ENCODE measurements around the gene PTRHD1. TPM values are rescaled to one million over a fixed set of nuclear protein-coding genes. Genes with fewer than 3 reads are reported as not detected.
A peak's percentile ranks its signal among the peaks of the same experiment; 100 is the strongest.

The PTRHD1 gene
- total RNA-seq, 2 donors from 2014 or later = 19.4 to 30.0 TPM

DNA sequence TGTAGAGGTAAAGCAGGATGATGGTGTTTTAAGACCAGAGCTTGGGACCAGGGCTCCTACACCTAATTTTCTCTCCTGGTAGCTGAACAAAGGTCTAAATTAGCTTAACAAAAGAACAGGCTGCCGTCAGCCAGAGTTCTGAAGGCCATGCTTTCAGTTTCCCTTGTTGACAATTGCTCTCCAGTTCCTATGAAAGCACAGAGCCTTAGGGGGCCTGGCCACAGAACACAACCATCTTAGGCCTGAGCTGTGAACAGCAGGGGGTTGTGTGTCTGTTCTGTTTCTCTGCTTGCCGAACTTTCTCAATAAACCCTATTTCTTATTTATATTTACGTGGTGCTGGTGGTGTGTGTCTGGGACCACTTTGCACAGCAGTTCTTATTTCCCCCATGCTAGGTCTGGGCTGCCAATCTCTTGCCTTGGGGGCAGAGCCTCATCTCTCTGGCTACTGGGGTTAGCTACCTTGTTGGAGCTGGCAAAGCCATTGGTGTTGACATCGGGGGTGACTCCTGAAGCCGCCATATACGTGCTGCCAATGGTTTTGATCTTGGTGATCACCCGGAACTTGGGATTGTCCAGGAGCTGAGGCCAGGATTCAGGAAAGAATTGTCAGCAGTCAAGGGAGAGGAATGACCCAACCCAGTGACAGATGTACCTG, 29.0 kb upstream of the PTRHD1 start:
- ATAC-seq (replicated peaks) = no peak
- H3K4me3 Mint-ChIP-seq = no peak overlapping the region
- H3K9me3 Mint-ChIP-seq = no peaks in the 10 kb centered on the region
- H3K27ac Mint-ChIP-seq = no peak overlapping the region
- peaks cover 11% of the 10 kb centered on the region for H3K4me1 Mint-ChIP-seq
- H3K27me3 Mint-ChIP-seq = no peaks in the 10 kb centered on the region
- H3K36me3 Mint-ChIP-seq (ENCODE audit: low read depth) = peaks cover 79% of the 10 kb centered on the region

GRCh38 chr2:24821433-24821891, 28.3 kb upstream of the PTRHD1 start:
- ATAC-seq (replicated peaks) = no peak
- no peak overlapping the region for H3K4me3 Mint-ChIP-seq
- no peaks in the 10 kb centered on the region for H3K9me3 Mint-ChIP-seq
- H3K27ac Mint-ChIP-seq = peak overlapping the region; percentile 72
- H3K4me1 Mint-ChIP-seq = peaks cover 7% of the 10 kb centered on the region
- H3K36me3 Mint-ChIP-seq (ENCODE audit: low read depth) = peaks cover 86% of the 10 kb centered on the region
- H3K27me3 Mint-ChIP-seq = no peaks in the 10 kb centered on the region

DNA sequence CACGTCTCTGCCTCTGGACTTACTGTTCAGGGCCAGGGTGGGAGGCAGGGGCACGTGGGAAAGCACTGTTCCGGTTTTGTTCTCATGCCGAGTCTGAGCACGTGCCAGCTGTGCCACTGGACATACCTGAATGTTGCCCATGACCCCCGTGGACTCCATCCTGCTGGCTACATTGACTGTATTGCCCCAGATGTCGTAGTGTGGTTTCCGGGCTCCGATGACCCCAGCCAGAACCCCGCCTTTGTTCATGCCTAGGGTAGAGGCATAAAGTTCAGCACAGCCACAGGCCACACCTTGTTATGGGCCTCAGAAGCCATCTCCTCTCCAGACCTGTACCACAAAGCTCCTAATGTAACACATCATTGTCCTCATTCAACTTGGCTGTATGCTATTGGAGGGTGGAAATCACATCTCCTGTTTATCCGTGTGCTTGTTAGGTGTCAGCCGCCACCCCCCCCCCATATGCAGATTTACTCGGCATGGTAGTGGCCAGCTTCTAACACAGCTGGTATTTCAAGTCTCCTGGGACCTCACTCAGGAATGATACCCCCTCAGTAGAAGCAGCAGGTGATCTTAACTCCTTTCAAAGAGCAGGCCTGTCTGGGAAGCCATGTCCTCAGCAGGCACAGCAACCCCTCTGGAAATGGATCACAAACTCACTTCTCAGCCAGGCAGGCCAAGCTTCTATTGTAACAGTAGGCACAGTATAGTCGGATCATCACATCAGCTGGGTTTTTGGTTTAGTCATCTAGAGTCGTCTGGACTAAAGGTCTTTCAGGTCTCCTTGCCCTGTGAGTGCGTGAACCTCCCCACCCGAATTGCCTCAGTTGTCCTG, 27.6 kb upstream of the PTRHD1 start:
- no peak overlapping the region for H3K4me3 Mint-ChIP-seq
- H3K36me3 Mint-ChIP-seq (ENCODE audit: low read depth) = peaks cover 93% of the 10 kb centered on the region
- ATAC-seq (replicated peaks) = no peak
- peak overlapping the region; percentile 72 for H3K27ac Mint-ChIP-seq
- no peaks in the 10 kb centered on the region for H3K27me3 Mint-ChIP-seq
- H3K9me3 Mint-ChIP-seq = no peaks in the 10 kb centered on the region
- peaks cover 3% of the 10 kb centered on the region for H3K4me1 Mint-ChIP-seq

- no peak overlapping the region for H3K27ac Mint-ChIP-seq
- no peak for ATAC-seq (replicated peaks)
- no peaks in the 10 kb centered on the region for H3K27me3 Mint-ChIP-seq
- H3K4me3 Mint-ChIP-seq = no peak overlapping the region
- peaks cover 99% of the 10 kb centered on the region for H3K36me3 Mint-ChIP-seq (ENCODE audit: low read depth)
- no peaks in the 10 kb centered on the region for H3K9me3 Mint-ChIP-seq
- no peaks in the 10 kb centered on the region for H3K4me1 Mint-ChIP-seq
These were observed 27.0 kb upstream of the PTRHD1 start for GRCh38 chr2:24820175-24820513.

DNA sequence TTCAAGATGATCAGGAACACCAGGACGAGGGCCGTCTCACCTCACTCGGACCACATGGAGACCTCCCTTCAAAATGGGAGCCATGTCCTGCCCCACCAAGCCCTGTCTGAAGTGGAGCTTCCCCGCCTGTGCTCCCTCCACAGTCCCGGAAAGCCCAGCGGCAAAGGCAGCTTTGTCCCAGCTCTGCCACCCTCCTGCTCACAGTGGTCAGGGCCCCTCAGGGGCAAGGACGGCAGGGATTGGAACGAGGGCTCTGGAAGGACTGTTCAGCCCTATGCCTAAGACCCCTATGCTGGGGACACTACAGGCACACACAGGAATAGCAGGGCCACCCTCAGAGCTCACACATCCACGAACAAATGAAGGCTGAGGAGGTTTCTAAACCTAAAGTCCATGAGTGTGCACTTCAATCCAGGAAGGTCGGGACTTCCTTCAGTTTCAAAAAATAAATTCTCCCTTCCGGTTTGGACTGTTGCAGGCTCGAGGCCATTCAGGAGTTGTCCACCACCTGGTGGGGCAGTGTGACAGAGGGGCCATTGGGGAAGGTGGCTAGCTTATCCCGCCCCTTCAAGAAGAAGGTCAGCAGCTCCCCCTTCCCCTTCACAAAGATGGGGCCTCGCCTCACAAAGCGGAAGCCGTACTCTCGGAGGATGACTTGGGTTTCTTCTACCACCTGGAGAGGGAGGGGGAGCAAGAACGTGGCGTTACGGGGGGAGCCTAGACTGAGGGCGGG, 26.4 kb upstream of the PTRHD1 start:
- no peaks in the 10 kb centered on the region for H3K27me3 Mint-ChIP-seq
- no peaks in the 10 kb centered on the region for H3K9me3 Mint-ChIP-seq
- H3K4me1 Mint-ChIP-seq = no peaks in the 10 kb centered on the region
- no peak overlapping the region for H3K27ac Mint-ChIP-seq
- peaks cover 100% of the 10 kb centered on the region for H3K36me3 Mint-ChIP-seq (ENCODE audit: low read depth)
- H3K4me3 Mint-ChIP-seq = no peak overlapping the region
- ATAC-seq (replicated peaks) = no peak

DNA sequence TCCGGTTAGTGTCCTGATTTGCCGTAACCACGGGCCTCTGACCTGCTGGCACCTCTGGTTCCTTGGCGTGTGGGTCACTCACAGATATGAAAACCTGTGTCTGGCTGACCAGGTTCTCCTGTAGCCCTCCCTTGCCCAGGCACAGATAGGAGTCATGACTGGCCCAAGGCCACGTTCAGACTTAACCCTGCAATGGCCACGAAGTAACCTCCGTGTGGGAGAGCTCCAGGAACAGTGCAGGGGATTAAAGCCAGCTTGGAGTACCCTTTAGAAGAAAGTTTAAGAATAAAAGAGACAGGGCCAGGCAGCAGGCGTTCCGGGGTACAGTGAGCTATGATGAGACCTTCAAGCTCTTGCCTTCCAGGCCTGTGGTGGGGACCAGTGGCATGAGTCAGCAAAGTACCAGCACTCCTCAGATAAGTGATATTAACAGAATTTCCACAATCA, 25.6 kb upstream of the PTRHD1 start:
- H3K4me1 Mint-ChIP-seq = no peaks in the 10 kb centered on the region
- H3K4me3 Mint-ChIP-seq = no peak overlapping the region
- H3K27me3 Mint-ChIP-seq = no peaks in the 10 kb centered on the region
- peaks cover 100% of the 10 kb centered on the region for H3K36me3 Mint-ChIP-seq (ENCODE audit: low read depth)
- peak overlapping the region; percentile 61 for H3K27ac Mint-ChIP-seq
- no peak for ATAC-seq (replicated peaks)
- no peaks in the 10 kb centered on the region for H3K9me3 Mint-ChIP-seq

- peak overlapping the region; percentile 50 for H3K27ac Mint-ChIP-seq
- no peak for ATAC-seq (replicated peaks)
- no peak overlapping the region for H3K4me3 Mint-ChIP-seq
- peaks cover 93% of the 10 kb centered on the region for H3K36me3 Mint-ChIP-seq (ENCODE audit: low read depth)
- H3K4me1 Mint-ChIP-seq = no peaks in the 10 kb centered on the region
- no peaks in the 10 kb centered on the region for H3K27me3 Mint-ChIP-seq
- no peaks in the 10 kb centered on the region for H3K9me3 Mint-ChIP-seq
These were observed 23.7 kb upstream of the PTRHD1 start for GRCh38 chr2:24816884-24817283.

- ATAC-seq (replicated peaks) = no peak
- Mint-ChIP-seq H3K4me3 (no peak overlapping the region), H3K4me1 (no peaks in the 10 kb centered on the region), H3K36me3 (ENCODE audit: low read depth) (peaks cover 91% of the 10 kb centered on the region), H3K27me3 (no peaks in the 10 kb centered on the region), H3K9me3 (no peaks in the 10 kb centered on the region), H3K27ac (peak overlapping the region; percentile 50)
These were observed 23.2 kb upstream of the PTRHD1 start for GRCh38 chr2:24816404-24816803.

DNA sequence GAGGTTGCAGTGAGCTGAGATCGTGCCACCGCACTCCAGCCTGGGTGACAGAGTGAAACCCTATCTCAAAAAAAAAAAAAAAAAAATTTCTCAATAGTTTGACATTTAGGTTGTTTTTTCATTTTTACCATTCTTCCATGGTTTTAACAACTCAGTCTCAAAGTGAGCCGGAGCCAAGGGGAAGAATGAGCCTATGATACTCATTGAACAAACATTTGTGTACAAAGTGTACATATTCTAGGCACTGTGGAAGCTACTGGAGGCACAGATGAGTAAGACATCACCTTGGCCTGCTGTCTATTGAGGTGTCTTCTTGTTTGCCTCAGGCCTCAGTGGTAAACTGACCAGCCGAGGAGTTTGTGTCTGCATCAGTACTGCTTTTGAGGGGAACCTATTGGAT, 22.0 kb upstream of the PTRHD1 start:
- no peaks in the 10 kb centered on the region for H3K27me3 Mint-ChIP-seq
- H3K9me3 Mint-ChIP-seq = no peaks in the 10 kb centered on the region
- H3K36me3 Mint-ChIP-seq (ENCODE audit: low read depth) = peaks cover 79% of the 10 kb centered on the region
- no peak overlapping the region for H3K27ac Mint-ChIP-seq
- no peak for ATAC-seq (replicated peaks)
- H3K4me3 Mint-ChIP-seq = no peak overlapping the region
- no peaks in the 10 kb centered on the region for H3K4me1 Mint-ChIP-seq

DNA sequence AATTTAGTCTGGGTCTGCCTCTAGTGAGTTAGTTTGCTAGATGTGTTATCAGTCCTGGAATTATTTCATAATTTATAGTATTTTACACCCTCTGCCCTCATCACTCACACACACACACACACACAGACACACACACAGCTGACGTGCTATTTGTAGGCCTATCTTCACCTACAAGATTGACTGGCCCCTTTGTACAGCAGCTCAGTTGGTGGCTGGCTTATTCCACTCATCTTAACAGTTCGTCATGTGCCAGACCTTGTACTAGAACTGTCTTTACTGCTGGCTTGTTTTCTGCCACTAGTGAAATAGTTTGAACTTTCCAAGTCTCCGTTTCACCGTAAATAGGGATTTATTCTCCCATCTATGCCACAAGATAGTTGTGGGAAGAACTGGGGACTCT, 21.3 kb upstream of the PTRHD1 start:
- no peaks in the 10 kb centered on the region for H3K27me3 Mint-ChIP-seq
- no peaks in the 10 kb centered on the region for H3K9me3 Mint-ChIP-seq
- no peak overlapping the region for H3K27ac Mint-ChIP-seq
- H3K36me3 Mint-ChIP-seq (ENCODE audit: low read depth) = peaks cover 74% of the 10 kb centered on the region
- H3K4me1 Mint-ChIP-seq = no peaks in the 10 kb centered on the region
- ATAC-seq (replicated peaks) = no peak
- H3K4me3 Mint-ChIP-seq = no peak overlapping the region

DNA sequence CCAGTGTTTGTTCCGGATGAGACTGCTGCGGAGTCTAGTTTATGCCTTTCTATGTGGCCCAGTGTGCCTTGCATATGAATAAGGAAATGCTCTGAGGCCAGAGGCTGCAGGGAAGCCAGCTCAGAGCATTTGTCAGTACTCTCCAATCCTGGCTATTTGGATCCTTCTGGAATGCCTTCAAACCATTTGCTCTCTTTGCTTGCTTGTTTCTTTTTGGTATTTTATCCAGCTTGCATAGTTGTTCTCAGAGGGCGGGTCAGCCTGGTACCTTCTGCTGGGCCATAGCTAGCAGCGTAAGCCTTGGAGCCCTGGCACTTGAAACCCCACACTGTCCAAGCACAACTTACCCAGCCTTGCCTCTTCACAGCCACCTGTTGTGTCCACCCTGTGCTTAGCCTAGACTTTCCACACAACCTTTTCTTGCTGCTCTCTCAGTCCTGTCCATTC, 20.5 kb upstream of the PTRHD1 start:
- Mint-ChIP-seq H3K4me1 (peaks cover 7% of the 10 kb centered on the region), H3K4me3 (no peak overlapping the region), H3K27me3 (no peaks in the 10 kb centered on the region), H3K27ac (no peak overlapping the region), H3K9me3 (no peaks in the 10 kb centered on the region), H3K36me3 (ENCODE audit: low read depth) (peaks cover 74% of the 10 kb centered on the region)
- ATAC-seq (replicated peaks) = no peak

- no peak for ATAC-seq (replicated peaks)
- Mint-ChIP-seq H3K36me3 (ENCODE audit: low read depth) (peaks cover 69% of the 10 kb centered on the region), H3K9me3 (no peaks in the 10 kb centered on the region), H3K4me1 (peaks cover 19% of the 10 kb centered on the region), H3K27ac (peak overlapping the region; percentile 66), H3K27me3 (no peaks in the 10 kb centered on the region), H3K4me3 (peak overlapping the region; percentile 59)
These were observed 16.3 kb upstream of the PTRHD1 start for GRCh38 chr2:24809316-24810007.

DNA sequence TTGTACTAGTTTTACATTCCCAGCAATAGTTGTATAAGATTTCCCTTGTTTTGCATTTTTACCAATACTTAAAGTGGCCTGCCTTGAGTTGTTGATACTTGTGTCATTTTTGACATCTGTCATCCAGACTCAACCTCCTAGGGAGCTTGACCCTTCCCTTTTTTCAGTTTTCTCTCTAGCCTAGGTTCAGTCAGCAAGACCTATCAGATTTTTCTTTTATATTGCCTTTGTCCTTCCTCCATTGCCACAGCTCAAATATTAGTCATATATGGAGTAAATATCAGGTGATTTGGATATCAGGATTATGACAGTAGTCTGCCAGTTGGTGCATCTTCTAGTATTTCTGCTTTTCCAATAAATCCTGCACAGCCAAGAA, 13.5 kb upstream of the PTRHD1 start:
- no peak overlapping the region for H3K4me3 Mint-ChIP-seq
- no peaks in the 10 kb centered on the region for H3K9me3 Mint-ChIP-seq
- ATAC-seq (replicated peaks) = no peak
- peaks cover 72% of the 10 kb centered on the region for H3K36me3 Mint-ChIP-seq (ENCODE audit: low read depth)
- H3K27me3 Mint-ChIP-seq = no peaks in the 10 kb centered on the region
- H3K4me1 Mint-ChIP-seq = peaks cover 28% of the 10 kb centered on the region
- H3K27ac Mint-ChIP-seq = peak overlapping the region; percentile 16
